Measurements from ENCODE around the gene RPL7L1. TPM values are rescaled to one million over a fixed set of nuclear protein-coding genes. Genes with fewer than 3 reads are reported as not detected.

RPL7L1 gene
- total RNA-seq = 10 to 100 TPM; 66.9 to 67.2 (median 66.9) TPM
- total RNA-seq (2013) = 84.5 TPM

- Mint-ChIP-seq H3K9me3 (no peaks in the 10 kb centered on the region), H3K4me3 (peak within 1 kb of the TSS; percentile 98), H3K27ac (peak within 1 kb of the TSS; percentile 99 to 100), H3K36me3 (peaks cover 17% of the 10 kb centered on the region), H3K4me1 (peaks cover 26 to 31% of the 10 kb centered on the region in 2 donors), H3K27me3 (ENCODE audit: low read depth in 2 of 2) (no peaks in the 10 kb centered on the region)
- H3K4me1 ChIP-seq (ENCODE audit: control insufficient read depth, insufficient read depth, low read length) = peaks cover 19% of the 10 kb centered on the region
- 0% methylated on average over 40 of the region's 41 CpGs for WGBS (ENCODE audit: insufficient coverage)
- DNase-seq = peak; percentile 78 to 92
- intact Hi-C loops (cut with micrococcal nuclease) = loop anchor here (1.0 to 2.0 kb wide), 3 partner anchors 11 to 133 kb away; partner anchors contain the start of gene TBCC
- no peaks in the 10 kb centered on the region for H3K27me3 ChIP-seq (ENCODE audit: control insufficient read depth, insufficient read depth, low read length)
- no peak for TF ChIP-seq CTCF (IDR thresholded peaks at IDR 0.05)
- ATAC-seq = peak; percentile 91 to 97 (median 92)
- no peaks in the 10 kb centered on the region for H3K9me3 ChIP-seq (ENCODE audit: control insufficient read depth, insufficient read depth, low read length)
- peak within 1 kb of the TSS; percentile 86 for H3K27ac ChIP-seq (ENCODE audit: low read length)
- peaks cover 21% of the 10 kb centered on the region for H3K36me3 ChIP-seq (ENCODE audit: control insufficient read depth, insufficient read depth, low read length)
- peak within 1 kb of the TSS; percentile 63 for H3K4me3 ChIP-seq (ENCODE audit: low read length)
Measured at GRCh38 chr6:42879372-42880239, at the start of gene RPL7L1. Gene RPL7L1 (plus strand): TSS chr6:42879616. CDS start chr6:42879911, 295 bp downstream.

- ATAC-seq (no peak), DNase-seq (no peak)
- peaks cover 16% of the 10 kb centered on the region for H3K36me3 Mint-ChIP-seq
- 100% methylated on average over 3 of the region's 3 CpGs for WGBS (ENCODE audit: insufficient coverage)
- peaks cover 48% of the 10 kb centered on the region for H3K36me3 ChIP-seq (ENCODE audit: control insufficient read depth, insufficient read depth, low read length)
- intact Hi-C loops (cut with micrococcal nuclease) = no loop called here
- H3K27me3 ChIP-seq (ENCODE audit: control insufficient read depth, insufficient read depth, low read length) = no peaks in the 10 kb centered on the region
- H3K9me3 ChIP-seq (ENCODE audit: control insufficient read depth, insufficient read depth, low read length) = no peaks in the 10 kb centered on the region
- no peak overlapping the region for H3K4me3 Mint-ChIP-seq
- H3K27me3 Mint-ChIP-seq (ENCODE audit: low read depth in 2 of 2) = no peaks in the 10 kb centered on the region
- H3K27ac ChIP-seq (ENCODE audit: low read length) = no peak overlapping the region
- no peaks in the 10 kb centered on the region for H3K4me1 ChIP-seq (ENCODE audit: control insufficient read depth, insufficient read depth, low read length)
- peak overlapping the region; percentile 25 to 60 for H3K27ac Mint-ChIP-seq
- peaks cover 7 to 9% of the 10 kb centered on the region in 2 donors for H3K4me1 Mint-ChIP-seq
- no peaks in the 10 kb centered on the region for H3K9me3 Mint-ChIP-seq
- no peak overlapping the region for H3K4me3 ChIP-seq (ENCODE audit: low read length)
- TF ChIP-seq CTCF (IDR thresholded peaks at IDR 0.05) = no peak
Measured at GRCh38 chr6:42831237-42831636, 48.2 kb upstream of the RPL7L1 start.

GRCh38 chr6:42834056-42834455 lies 45.4 kb upstream of the RPL7L1 start:
- WGBS (ENCODE audit: insufficient coverage) = 97% methylated on average over 5 of the region's 5 CpGs
- Mint-ChIP-seq H3K4me1 (peaks cover 7 to 9% of the 10 kb centered on the region in 2 donors), H3K27me3 (ENCODE audit: low read depth in 2 of 2) (no peaks in the 10 kb centered on the region), H3K27ac (peak overlapping the region in 1 of 2 donors; percentile 4), H3K9me3 (no peaks in the 10 kb centered on the region), H3K36me3 (peaks cover 8% of the 10 kb centered on the region), H3K4me3 (no peak overlapping the region)
- Histone ChIP-seq H3K4me3 (ENCODE audit: low read length) (no peak overlapping the region), H3K27me3 (ENCODE audit: control insufficient read depth, insufficient read depth, low read length) (no peaks in the 10 kb centered on the region), H3K9me3 (ENCODE audit: control insufficient read depth, insufficient read depth, low read length) (no peaks in the 10 kb centered on the region), H3K27ac (ENCODE audit: low read length) (no peak overlapping the region), H3K36me3 (ENCODE audit: control insufficient read depth, insufficient read depth, low read length) (peaks cover 34% of the 10 kb centered on the region), H3K4me1 (ENCODE audit: control insufficient read depth, insufficient read depth, low read length) (no peaks in the 10 kb centered on the region)
- intact Hi-C loops (cut with micrococcal nuclease) = no loop called here
- no peak for DNase-seq
- no peak for TF ChIP-seq CTCF (IDR thresholded peaks at IDR 0.05)
- no peak for ATAC-seq

All from natural killer cell (primary cell).